Ishikawa (cell line): ENCODE measurements around the gene PTPN1.

Source experiments
- CEBPB ChIP-seq: IDR thresholded peaks from 2 replicates; pipeline ENCODE4 v1.6.1; 2012
- CREB1 ChIP-seq: IDR thresholded peaks from 2 replicates; pipeline ENCODE4 v1.6.1; 2012; ENCODE audit warnings: low read depth
- EP300 ChIP-seq: IDR thresholded peaks from 2 replicates; pipeline ENCODE4 v1.6.1; 2012; ENCODE audit warnings: borderline replicate concordance
- MAX ChIP-seq: IDR thresholded peaks from 2 replicates; pipeline ENCODE4 v1.6.1; 2012
- NFIC ChIP-seq: IDR thresholded peaks from 2 replicates; pipeline ENCODE4 v1.6.1; 2012
- REST ChIP-seq: IDR thresholded peaks from 2 replicates; pipeline ENCODE4 v1.6.1; 2012; ENCODE audit warnings: low read depth, mild to moderate bottlenecking

- no peak for TF ChIP-seq MAX
- no peak for TF ChIP-seq CREB1
- TF ChIP-seq NFIC: no peak
- no peak for TF ChIP-seq CEBPB
- TF ChIP-seq EP300: no peak
- no peak for TF ChIP-seq REST
These were observed 118.9 kb downstream of the PTPN1 start for GRCh38 chr20:50628853-50629669.
